Epithelial cell of proximal tubule (primary cell): ENCODE results near the gene KIF3A. TPM values are rescaled to one million over a fixed set of nuclear protein-coding genes. Genes with fewer than 3 reads are reported as not detected.

Source experiments
- DNase-seq: peaks from one replicate; pipeline ENCODE4 v3.0.0-alpha.2; 2011; ENCODE audit warnings: low read depth
- H3K4me3 ChIP-seq: 2 replicates; pipeline ENCODE4 v1.5.1; 2011; ENCODE audit warnings: low read depth, mild to moderate bottlenecking, low read length
- total RNA-seq: library from RNA; depleted of rRNA; stranded (reverse); fragments of >200 nt; gene quantifications from 2 replicates; pipeline ENCODE4 v1.2.3, GENCODE V29; 2015
- TF ChIP-seq, protein P1 (sequence below): conservative IDR thresholded peaks from 2 replicates; pipeline ENCODE4 v1.5.1; 2012; ENCODE audit warnings: low read depth, mild to moderate bottlenecking, low read length

Gene KIF3A
- total RNA-seq, 1 donor from 2014 or later, result 7.6 TPM

DNA sequence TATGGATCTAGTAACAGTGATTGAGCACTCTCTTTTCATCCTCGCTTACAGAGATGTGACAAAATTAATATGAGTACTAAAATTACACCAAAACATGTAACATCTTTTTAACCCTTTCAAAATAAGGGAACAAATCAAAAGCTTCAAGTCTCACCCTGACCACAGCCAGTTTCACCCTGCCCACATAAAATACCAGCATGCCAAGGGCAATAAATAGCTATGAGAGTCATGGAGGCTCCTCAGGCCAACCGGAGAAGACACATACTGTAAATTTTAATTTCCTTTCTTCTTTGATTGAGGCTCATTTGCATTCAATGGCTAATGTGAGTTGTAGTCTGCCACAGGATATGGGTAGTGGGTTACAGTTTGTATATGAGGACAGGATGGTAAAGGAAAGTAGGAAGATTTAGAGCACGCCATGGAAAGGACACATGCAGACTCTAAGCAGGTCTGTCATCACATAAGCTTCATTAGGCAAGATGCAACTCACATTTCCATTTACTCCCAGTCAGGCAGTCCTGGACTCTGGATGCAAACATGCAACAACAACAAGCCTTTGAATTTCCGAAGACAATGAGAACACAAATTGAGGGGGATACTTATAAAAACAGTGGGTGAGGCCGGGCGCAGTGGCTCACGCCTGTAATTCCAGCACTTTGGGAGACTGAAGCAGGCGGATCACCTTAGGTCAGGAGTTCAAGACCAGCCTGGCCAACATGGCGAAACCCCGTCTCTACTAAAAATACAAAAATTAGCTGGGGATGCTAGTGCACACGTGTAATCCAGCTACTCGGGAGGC is 52.2 kb downstream of the KIF3A start:
- TF ChIP-seq, protein P1, sequence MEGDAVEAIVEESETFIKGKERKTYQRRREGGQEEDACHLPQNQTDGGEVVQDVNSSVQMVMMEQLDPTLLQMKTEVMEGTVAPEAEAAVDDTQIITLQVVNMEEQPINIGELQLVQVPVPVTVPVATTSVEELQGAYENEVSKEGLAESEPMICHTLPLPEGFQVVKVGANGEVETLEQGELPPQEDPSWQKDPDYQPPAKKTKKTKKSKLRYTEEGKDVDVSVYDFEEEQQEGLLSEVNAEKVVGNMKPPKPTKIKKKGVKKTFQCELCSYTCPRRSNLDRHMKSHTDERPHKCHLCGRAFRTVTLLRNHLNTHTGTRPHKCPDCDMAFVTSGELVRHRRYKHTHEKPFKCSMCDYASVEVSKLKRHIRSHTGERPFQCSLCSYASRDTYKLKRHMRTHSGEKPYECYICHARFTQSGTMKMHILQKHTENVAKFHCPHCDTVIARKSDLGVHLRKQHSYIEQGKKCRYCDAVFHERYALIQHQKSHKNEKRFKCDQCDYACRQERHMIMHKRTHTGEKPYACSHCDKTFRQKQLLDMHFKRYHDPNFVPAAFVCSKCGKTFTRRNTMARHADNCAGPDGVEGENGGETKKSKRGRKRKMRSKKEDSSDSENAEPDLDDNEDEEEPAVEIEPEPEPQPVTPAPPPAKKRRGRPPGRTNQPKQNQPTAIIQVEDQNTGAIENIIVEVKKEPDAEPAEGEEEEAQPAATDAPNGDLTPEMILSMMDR, result no peak
- H3K4me3 ChIP-seq, result no peak overlapping the region
- no peak for DNase-seq

DNA sequence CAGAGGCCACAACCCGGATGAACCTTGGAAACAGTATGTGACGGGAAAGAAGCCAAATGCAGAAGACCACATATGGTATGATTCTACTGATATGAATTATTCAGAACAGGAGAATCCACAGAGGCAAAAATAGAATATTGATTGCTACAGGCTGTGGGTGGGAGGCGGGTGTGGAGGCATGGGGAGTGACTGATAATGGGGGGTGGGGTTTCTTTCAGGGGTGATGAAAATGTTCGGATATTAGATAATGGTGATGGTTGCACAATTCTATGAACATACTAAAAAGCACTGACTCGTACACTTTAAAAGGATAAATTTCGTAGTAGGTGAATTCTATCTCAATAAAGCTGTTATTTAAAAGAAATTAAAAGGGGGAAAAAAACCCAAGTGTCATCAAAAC is 52.9 kb downstream of the KIF3A start:
- no peak for DNase-seq
- H3K4me3 ChIP-seq, result no peak overlapping the region
- TF ChIP-seq, protein P1, result no peak

DNA sequence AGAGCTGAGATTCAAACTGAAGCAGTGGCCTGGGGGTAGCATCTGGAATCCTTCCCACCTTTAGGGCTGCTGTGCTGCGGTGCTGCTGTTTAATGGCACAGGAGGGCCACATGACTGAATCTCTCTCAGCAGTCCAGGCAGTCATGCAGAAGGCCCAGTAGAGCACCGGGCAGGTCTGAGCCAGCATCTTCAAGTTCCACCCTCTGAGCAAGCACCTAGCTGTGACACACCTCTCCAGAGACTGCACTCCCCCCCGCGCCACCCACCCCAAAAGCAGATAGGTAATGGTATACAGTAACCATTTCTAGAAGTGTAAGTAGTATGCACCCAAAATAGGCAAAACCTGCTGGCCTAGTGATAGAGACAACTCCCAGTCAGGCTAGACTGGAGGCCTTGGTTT is 55.4 kb downstream of the KIF3A start:
- TF ChIP-seq, protein P1, result no peak
- DNase-seq, result no peak
- no peak overlapping the region for H3K4me3 ChIP-seq

DNA sequence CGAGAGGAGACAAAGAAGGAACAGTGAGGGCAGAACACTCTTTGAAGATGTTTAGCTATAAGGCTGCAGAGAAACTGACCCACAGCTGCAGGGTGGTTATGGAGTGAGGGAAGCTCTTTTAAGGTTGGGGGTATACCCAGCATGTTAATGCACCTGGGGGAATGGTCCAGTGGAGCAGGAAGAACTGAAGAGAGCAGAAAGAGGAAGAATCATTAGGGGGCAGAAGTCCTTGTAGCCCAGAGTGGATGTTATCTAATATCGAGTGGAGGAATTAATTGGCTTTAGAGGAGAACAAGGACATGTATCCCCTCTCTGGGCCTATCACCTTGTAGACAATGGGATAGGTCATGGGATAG is 55.9 kb downstream of the KIF3A start:
- TF ChIP-seq, protein P1, result no peak
- no peak overlapping the region for H3K4me3 ChIP-seq
- no peak for DNase-seq

DNA sequence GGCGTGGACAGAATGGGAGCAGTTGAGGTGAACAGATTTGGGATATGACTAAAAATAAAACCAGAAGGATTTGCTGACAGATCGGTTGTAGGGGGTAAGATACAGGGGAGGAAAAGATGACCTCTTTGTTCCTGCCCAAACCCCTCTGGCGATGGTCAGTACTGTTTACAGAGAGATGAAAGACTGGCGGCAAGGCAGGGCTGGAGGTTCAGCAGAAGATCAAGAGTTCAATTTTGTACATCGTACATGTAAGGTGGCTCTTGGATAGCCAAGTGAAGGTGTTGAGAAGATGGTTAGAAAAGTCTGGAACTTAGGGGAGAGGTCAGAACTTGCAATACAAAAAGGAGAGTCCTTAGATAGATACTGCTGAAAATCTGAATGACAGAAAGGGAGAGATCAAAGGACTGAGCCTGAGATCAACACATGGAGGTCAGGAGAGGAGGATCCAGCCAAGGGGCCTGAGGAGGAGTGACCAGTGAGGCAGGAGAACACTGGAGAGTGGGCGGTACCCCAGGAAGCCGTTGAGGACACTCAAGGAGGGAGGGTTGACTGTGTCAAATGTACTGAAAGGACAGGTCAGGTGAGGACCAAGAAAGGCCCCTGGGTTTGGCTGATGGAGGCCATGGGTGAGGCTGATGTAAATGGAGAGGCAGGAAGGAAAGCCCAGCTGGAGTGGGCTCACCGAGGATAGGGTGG is 56.4 kb downstream of the KIF3A start:
- H3K4me3 ChIP-seq, result no peak overlapping the region
- no peak for DNase-seq
- TF ChIP-seq, protein P1, result no peak

DNA sequence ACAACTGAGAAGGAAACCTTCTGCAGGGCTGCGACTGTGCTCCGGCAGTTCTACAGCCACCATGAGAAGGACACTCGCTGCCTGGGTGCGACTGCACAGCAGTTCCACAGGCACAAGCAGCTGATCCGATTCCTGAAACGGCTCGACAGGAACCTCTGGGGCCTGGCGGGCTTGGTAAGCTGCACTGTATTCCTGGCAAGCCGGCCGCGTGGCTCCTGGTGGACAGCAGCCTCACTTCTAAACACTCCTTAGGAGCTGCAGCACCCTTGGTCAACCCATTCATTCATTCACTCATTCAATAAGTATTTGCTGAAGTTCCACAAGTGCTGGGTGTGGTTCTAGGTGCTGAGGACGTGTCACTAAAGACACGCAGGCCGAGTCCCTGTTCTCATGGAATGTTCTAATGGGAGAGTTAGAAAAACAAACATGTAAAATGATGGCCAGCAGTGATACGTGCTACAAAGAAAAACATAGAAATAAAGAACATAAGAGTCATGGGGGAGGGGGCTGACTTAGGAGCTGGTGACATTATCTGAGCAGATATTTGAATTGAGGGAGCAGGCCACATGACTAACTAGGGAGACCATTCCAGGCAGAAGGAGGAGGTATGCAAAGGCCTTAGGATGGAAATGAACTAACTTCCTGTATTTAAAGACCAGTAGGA is 57.5 kb downstream of the KIF3A start:
- no peak for DNase-seq
- TF ChIP-seq, protein P1, result no peak

More for the DNA sequence above, 57.5 kb downstream of the KIF3A start:
- H3K4me3 ChIP-seq, result no peak overlapping the region
